Osteocyte (in vitro differentiated cells): ENCODE measurements around the gene B4GALNT3. TPM values are rescaled to one million over a fixed set of nuclear protein-coding genes. Genes with fewer than 3 reads are reported as not detected.

Experiments used
- DNase-seq: peaks from one replicate; pipeline ENCODE4 v3.0.0; 2021; ENCODE audit warnings: mixed read lengths; ENCODE audit not compliant: unreplicated experiment; ENCODE audit errors: extremely low spot score
- H3K27ac Mint-ChIP-seq: one replicate; pipeline ENCODE4 v1.8.0; 2021; ENCODE audit warnings: mild to moderate bottlenecking, mixed read lengths; ENCODE audit not compliant: unreplicated experiment
- H3K27me3 Mint-ChIP-seq: one replicate; pipeline ENCODE4 v1.8.0; 2021; ENCODE audit warnings: mixed read lengths; ENCODE audit not compliant: unreplicated experiment
- H3K36me3 Mint-ChIP-seq: one replicate; pipeline ENCODE4 v1.8.0; 2021; ENCODE audit warnings: mixed read lengths; ENCODE audit not compliant: unreplicated experiment
- H3K4me1 Mint-ChIP-seq: one replicate; pipeline ENCODE4 v1.8.0; 2021; ENCODE audit warnings: mixed read lengths; ENCODE audit not compliant: unreplicated experiment
- H3K4me3 Mint-ChIP-seq: one replicate; pipeline ENCODE4 v1.8.0; 2021; ENCODE audit warnings: mild to moderate bottlenecking, moderate library complexity, mixed read lengths; ENCODE audit not compliant: unreplicated experiment
- H3K9me3 Mint-ChIP-seq: one replicate; pipeline ENCODE4 v1.8.0; 2021; ENCODE audit warnings: mixed read lengths; ENCODE audit not compliant: unreplicated experiment
- CTCF ChIP-seq: fragments of 200-600 bp; sonication (generic); IDR thresholded peaks from 2 replicates; pipeline ENCODE4 v1.5.0; 2021; ENCODE audit warnings: antibody characterized with exemption, mild to moderate bottlenecking, moderate library complexity
- total RNA-seq: library from RNA; stranded (reverse); gene quantifications from 2 replicates; pipeline ENCODE4 v1.2.1, GENCODE V29; 2021

Gene B4GALNT3
- total RNA-seq, 1 donor from 2014 or later: 0.27 TPM

GRCh38 chr12:550473-551260 is 90.9 kb downstream of the B4GALNT3 start:
- Mint-ChIP-seq H3K4me3 (no peak overlapping the region), H3K36me3 (no peaks in the 10 kb centered on the region), H3K27me3 (peaks cover 46% of the 10 kb centered on the region), H3K9me3 (no peaks in the 10 kb centered on the region), H3K27ac (no peak overlapping the region), H3K4me1 (peaks cover 6% of the 10 kb centered on the region)
- peak; percentile 73 for DNase-seq
- TF ChIP-seq CTCF: no peak

DNA sequence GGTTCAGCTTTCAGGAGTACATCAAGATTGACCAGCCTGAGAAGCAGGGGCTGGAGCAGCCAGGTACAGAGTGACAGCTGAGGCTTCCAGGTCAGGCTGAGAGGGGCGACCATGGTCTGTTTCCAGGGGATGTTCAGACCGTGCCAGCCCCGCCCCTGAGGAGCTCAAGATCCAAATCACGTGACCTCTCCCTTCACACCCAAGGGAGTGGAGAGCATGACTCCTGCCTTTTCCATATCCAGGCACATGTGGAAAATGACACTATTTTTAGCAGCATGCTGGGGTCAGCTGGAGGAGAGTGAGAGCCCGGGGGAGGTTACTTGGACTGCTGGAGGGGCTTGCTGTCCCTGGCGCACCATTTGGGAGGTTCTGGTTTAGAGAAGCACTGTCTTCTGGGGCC is 92.7 kb downstream of the B4GALNT3 start:
- DNase-seq: peak; percentile 75
- no peak for TF ChIP-seq CTCF
- H3K9me3 Mint-ChIP-seq: no peaks in the 10 kb centered on the region
- H3K36me3 Mint-ChIP-seq: no peaks in the 10 kb centered on the region
- H3K27ac Mint-ChIP-seq: no peak overlapping the region
- H3K27me3 Mint-ChIP-seq: peaks cover 49% of the 10 kb centered on the region
- no peak overlapping the region for H3K4me3 Mint-ChIP-seq
- peaks cover 6% of the 10 kb centered on the region for H3K4me1 Mint-ChIP-seq

GRCh38 chr12:553216-554000 is 93.7 kb downstream of the B4GALNT3 start:
- H3K27me3 Mint-ChIP-seq: peaks cover 58% of the 10 kb centered on the region
- H3K4me3 Mint-ChIP-seq: no peak overlapping the region
- TF ChIP-seq CTCF: no peak
- peaks cover 6% of the 10 kb centered on the region for H3K4me1 Mint-ChIP-seq
- H3K27ac Mint-ChIP-seq: no peak overlapping the region
- peak; percentile 83 for DNase-seq
- no peaks in the 10 kb centered on the region for H3K36me3 Mint-ChIP-seq
- no peaks in the 10 kb centered on the region for H3K9me3 Mint-ChIP-seq

DNA sequence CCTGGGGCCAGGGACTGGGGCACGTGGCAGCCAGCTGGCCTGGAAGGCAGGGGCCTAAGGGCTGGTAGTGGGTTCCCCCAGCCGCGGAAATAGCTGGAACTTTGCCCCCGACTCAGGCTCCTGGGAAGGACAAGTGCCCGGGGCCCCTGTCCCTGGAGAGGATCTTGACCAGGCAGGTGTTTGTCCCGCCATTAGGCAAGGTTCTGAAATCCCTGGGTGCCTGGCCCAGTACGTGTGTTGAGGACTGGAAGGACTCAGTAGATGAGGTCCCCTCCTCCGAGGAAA is 94.2 kb downstream of the B4GALNT3 start:
- H3K36me3 Mint-ChIP-seq: no peaks in the 10 kb centered on the region
- no peak for TF ChIP-seq CTCF
- H3K27ac Mint-ChIP-seq: no peak overlapping the region
- peaks cover 58% of the 10 kb centered on the region for H3K27me3 Mint-ChIP-seq
- DNase-seq: no peak
- H3K9me3 Mint-ChIP-seq: no peaks in the 10 kb centered on the region
- H3K4me1 Mint-ChIP-seq: peaks cover 6% of the 10 kb centered on the region
- no peak overlapping the region for H3K4me3 Mint-ChIP-seq

DNA sequence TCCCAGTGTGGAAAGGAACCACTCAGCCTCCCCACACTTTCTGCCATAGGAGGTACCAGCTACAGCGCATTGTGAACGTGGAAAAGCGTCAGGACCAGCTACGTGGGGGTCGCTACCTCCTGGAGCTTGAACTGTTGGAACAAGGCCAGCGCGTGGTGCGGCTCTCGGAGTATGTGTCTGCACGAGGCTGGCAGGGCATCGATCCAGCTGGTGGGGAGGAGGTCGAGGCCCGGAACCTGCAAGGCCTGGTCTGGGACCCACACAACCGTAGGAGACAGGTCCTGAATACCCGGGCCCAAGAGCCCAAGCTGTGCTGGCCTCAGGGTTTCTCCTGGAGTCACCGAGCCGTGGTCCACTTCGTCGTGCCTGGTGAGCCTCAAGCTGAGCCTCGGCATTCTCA is 96.8 kb downstream of the B4GALNT3 start:
- Mint-ChIP-seq H3K9me3 (no peaks in the 10 kb centered on the region), H3K36me3 (no peaks in the 10 kb centered on the region), H3K27me3 (peaks cover 57% of the 10 kb centered on the region), H3K4me1 (peaks cover 6% of the 10 kb centered on the region), H3K27ac (no peak overlapping the region), H3K4me3 (no peak overlapping the region)
- DNase-seq: no peak
- TF ChIP-seq CTCF: no peak
